SH-SY5Y (cell line): Measurements from ENCODE around the gene MYH10.

Experiments
- GATA2 ChIP-seq: IDR thresholded peaks from 2 replicates; pipeline ENCODE4 v1.6.1; 2011; ENCODE audit warnings: mild to moderate bottlenecking, low read depth, low read length
- GATA3 ChIP-seq: IDR thresholded peaks from 2 replicates; pipeline ENCODE4 v1.6.1; 2011; ENCODE audit warnings: low read depth, mild to moderate bottlenecking, low read length, moderate library complexity

DNA sequence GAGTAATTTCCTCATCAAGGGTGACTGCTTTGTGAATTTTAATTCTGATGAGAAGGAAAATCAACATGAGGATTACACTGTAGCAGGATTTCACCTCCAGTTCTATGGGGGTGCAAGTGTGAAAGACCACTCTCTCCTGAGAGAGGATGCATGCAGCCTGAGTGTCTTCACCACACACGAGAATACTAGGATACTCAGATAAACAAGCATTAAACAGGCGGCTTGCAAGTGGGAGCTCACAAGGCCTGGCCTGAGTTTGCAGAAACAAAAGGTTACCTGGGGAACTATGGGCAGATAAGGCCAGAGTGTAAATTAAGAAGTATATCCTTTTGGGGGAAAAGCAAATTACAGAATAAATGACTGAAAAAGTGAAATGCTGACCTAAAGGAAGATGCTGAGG is 46.6 kb downstream of the MYH10 start:
- TF ChIP-seq GATA2 = no peak
- TF ChIP-seq GATA3 = no peak
